Fibroblast of lung (primary cell): ENCODE data around the gene CDIP1.

Experiments used
- EZH2 ChIP-seq: IDR thresholded peaks from 2 replicates; pipeline ENCODE4 v1.5.1; 2012; ENCODE audit warnings: low read length, control low read depth, mild to moderate bottlenecking; ENCODE audit errors: missing control alignments
- TF ChIP-seq, protein P1 (sequence below), 2 donors: IDR thresholded peaks in 1 of 2; conservative IDR thresholded peaks in 1 of 2; 1 replicate in 1 of 2; 2 replicates in 1 of 2; pipeline ENCODE4 v1.5.1; 2011 to 2012; ENCODE audit warnings: low read length in 2 of 2, control low read depth in 1 of 2, inconsistent platforms in 1 of 2, low read depth in 1 of 2, mild to moderate bottlenecking in 1 of 2

DNA sequence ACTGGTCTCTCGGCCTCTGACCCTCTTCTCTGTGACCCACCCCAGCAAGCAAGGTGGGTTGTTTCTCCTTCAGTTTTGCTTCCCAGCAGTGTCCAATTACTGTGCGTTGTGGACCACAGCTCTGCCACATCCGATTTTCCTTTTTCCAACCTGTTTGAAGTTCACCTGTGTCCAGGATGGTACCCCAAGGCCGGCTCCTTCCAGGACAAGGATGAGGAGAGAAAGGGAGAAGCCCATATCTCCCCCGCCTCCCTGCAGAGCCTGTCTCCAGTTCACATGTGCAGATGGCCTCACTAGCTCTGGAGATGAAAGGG, 77.7 kb downstream of the CDIP1 start:
- TF ChIP-seq, protein P1, sequence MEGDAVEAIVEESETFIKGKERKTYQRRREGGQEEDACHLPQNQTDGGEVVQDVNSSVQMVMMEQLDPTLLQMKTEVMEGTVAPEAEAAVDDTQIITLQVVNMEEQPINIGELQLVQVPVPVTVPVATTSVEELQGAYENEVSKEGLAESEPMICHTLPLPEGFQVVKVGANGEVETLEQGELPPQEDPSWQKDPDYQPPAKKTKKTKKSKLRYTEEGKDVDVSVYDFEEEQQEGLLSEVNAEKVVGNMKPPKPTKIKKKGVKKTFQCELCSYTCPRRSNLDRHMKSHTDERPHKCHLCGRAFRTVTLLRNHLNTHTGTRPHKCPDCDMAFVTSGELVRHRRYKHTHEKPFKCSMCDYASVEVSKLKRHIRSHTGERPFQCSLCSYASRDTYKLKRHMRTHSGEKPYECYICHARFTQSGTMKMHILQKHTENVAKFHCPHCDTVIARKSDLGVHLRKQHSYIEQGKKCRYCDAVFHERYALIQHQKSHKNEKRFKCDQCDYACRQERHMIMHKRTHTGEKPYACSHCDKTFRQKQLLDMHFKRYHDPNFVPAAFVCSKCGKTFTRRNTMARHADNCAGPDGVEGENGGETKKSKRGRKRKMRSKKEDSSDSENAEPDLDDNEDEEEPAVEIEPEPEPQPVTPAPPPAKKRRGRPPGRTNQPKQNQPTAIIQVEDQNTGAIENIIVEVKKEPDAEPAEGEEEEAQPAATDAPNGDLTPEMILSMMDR (conservative IDR thresholded peaks at IDR 0.05 in 1 of 2, IDR thresholded peaks at IDR 0.05 in 1 of 2; ENCODE audit: low read depth in 1 of 2, low read length in 2 of 2), result no peak
- TF ChIP-seq EZH2, result no peak
